ENCODE data around the gene ARHGAP25.
A peak's percentile ranks its signal among the peaks of the same experiment; 100 is the strongest.
"Not testable (repeated sequence)": the region's sequence is repeated elsewhere in the genome, so short reads cannot be mapped to it uniquely, and the experiment has no call there.

Gene ARHGAP25

GRCh38 chr2:68800027-68800401 lies 65.4 kb downstream of the ARHGAP25 start:
- H3K4me3 ChIP-seq (ENCODE audit: low read depth, low read length) = no peak overlapping the region
- TF ChIP-seq, protein P1, sequence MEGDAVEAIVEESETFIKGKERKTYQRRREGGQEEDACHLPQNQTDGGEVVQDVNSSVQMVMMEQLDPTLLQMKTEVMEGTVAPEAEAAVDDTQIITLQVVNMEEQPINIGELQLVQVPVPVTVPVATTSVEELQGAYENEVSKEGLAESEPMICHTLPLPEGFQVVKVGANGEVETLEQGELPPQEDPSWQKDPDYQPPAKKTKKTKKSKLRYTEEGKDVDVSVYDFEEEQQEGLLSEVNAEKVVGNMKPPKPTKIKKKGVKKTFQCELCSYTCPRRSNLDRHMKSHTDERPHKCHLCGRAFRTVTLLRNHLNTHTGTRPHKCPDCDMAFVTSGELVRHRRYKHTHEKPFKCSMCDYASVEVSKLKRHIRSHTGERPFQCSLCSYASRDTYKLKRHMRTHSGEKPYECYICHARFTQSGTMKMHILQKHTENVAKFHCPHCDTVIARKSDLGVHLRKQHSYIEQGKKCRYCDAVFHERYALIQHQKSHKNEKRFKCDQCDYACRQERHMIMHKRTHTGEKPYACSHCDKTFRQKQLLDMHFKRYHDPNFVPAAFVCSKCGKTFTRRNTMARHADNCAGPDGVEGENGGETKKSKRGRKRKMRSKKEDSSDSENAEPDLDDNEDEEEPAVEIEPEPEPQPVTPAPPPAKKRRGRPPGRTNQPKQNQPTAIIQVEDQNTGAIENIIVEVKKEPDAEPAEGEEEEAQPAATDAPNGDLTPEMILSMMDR (conservative IDR thresholded peaks at IDR 0.05; ENCODE audit: low read depth, low read length) = no peak

DNA sequence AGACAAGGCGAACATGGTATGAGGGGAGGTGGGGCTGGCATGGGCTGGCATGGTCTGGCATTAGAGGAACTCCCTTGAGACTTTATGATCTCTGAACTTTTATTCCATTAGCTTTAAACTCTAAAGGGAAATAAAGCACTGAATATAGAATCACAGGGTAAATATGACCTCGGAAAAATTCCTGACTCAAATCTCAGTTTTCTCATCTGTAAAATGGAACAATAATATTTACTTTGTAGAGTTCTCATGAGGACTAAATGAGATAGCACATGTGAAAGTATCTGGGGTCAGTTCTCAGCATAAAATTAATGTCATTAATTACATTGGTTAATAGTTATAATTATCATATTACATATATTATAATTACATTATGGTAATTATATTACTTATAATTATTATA lies 65.9 kb downstream of the ARHGAP25 start:
- DNase-seq (ENCODE audit: low read depth) = no peak
- H3K4me3 ChIP-seq (ENCODE audit: low read depth, low read length) = no peak overlapping the region
- TF ChIP-seq, protein P1 (conservative IDR thresholded peaks at IDR 0.05; ENCODE audit: low read depth, low read length) = no peak

More at GRCh38 chr2:68800027-68800401, 65.4 kb downstream of the ARHGAP25 start:
- DNase-seq (ENCODE audit: low read depth) = no peak

GRCh38 chr2:68802161-68802560 lies 67.5 kb downstream of the ARHGAP25 start:
- DNase-seq (ENCODE audit: low read depth); H3K4me3 ChIP-seq (ENCODE audit: low read depth, low read length): not testable (repeated sequence)

DNA sequence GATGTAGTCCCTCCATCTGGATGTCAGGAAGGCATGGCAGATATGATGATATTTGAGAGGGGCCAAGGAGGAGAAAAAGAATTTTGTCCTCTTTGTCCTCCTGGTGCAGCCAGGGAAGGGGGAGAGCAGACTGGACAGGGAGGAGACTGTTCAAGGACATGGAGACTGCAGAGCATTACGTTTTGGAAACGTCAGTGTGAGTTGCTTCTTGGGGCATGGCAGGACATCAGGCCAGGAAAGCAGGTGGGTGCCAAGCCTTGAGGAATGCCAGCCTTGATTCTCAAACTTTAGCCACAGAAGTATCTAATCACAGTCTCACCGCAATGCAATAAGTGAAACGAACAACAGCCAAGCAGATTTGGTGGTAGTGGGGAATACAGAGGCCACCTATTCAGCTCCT lies 70.4 kb downstream of the ARHGAP25 start:
- H3K4me3 ChIP-seq (ENCODE audit: low read depth, low read length) = no peak overlapping the region
- TF ChIP-seq, protein P1 (conservative IDR thresholded peaks at IDR 0.05; ENCODE audit: low read depth, low read length) = no peak
- DNase-seq (ENCODE audit: low read depth) = no peak

DNA sequence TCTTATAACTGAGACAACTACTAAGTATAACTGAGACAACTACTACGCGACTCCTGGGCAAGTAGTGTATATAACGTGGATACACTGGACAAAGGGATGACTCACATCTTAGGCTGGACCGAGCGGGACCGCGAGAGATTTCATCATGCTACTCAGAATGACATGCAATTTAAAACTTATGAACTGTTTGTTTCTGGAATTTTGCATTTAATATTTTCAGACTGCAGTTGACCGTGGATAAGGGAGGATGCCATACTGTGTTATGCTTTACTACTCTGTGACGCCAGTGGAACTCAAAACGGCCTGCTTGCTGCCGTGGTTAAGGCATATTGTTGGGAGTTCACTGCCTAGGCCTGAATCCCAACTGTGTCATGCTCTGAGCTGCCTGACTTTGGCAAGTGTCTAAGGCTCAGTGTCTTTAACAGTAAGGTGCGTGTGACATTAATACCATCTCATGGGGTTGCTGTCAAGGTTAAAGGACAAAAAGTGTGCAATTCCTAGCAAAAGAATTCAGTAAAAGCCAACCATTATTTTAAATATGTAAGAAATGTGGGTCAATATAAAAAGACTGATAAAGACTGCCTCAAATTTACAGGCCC lies 72.0 kb downstream of the ARHGAP25 start:
- peak; percentile 80 for DNase-seq (ENCODE audit: low read depth)
- TF ChIP-seq, protein P1 (conservative IDR thresholded peaks at IDR 0.05; ENCODE audit: low read depth, low read length) = no peak
- H3K4me3 ChIP-seq (ENCODE audit: low read depth, low read length) = no peak overlapping the region

GRCh38 chr2:68807821-68808266 lies 73.2 kb downstream of the ARHGAP25 start:
- no peak overlapping the region for H3K4me3 ChIP-seq (ENCODE audit: low read depth, low read length)
- no peak for DNase-seq (ENCODE audit: low read depth)
- TF ChIP-seq, protein P1 (conservative IDR thresholded peaks at IDR 0.05; ENCODE audit: low read depth, low read length) = no peak

GRCh38 chr2:68809324-68810240 lies 75.0 kb downstream of the ARHGAP25 start:
- no peak for DNase-seq (ENCODE audit: low read depth)
- H3K4me3 ChIP-seq (ENCODE audit: low read depth, low read length) = no peak overlapping the region
- TF ChIP-seq, protein P1 (conservative IDR thresholded peaks at IDR 0.05; ENCODE audit: low read depth, low read length) = no peak

Measured in choroid plexus epithelial cell (primary cell).